NCI-H128 (cell line): ENCODE measurements around the gene TMEM231.
"Not testable (repeated sequence)": the region's sequence is repeated elsewhere in the genome, so short reads cannot be mapped to it uniquely, and the experiment has no call there.

ENCODE experiments used
- DNase-seq: peaks from one replicate; lab custom pipeline; 2025; ENCODE audit not compliant: unreplicated experiment; lab: John Stamatoyannopoulos, UW

Gene TMEM231, protein sequence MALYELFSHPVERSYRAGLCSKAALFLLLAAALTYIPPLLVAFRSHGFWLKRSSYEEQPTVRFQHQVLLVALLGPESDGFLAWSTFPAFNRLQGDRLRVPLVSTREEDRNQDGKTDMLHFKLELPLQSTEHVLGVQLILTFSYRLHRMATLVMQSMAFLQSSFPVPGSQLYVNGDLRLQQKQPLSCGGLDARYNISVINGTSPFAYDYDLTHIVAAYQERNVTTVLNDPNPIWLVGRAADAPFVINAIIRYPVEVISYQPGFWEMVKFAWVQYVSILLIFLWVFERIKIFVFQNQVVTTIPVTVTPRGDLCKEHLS

DNA sequence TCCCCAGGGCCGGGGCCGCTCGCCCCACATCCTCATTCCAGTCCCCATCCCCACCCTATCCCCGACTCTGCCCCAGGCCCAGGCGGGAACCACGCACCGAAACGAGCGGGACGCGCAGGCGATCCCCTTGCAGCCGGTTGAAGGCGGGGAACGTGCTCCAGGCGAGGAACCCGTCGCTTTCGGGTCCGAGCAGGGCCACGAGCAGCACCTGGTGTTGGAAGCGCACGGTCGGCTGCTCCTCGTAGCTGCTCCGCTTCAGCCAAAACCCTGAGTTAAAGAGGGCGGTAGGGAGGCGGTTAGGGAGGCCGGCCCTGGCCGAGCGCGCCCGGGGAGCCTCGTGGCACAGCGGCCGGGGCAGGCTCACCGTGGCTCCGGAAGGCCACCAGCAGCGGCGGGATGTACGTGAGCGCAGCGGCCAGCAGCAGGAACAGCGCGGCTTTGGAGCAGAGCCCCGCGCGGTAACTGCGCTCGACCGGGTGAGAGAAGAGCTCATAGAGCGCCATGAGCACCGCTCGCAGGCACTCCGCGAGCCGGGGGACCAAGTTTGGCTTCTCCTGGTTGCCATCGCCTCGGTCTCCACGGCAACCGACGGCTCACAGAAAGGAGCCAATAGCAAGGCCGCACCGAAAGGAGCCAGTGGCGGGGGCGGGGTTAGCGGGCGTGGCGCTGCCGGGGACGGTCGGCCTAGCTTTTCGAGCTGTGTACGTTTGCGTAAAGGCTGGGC, at the start of gene TMEM231:
TSS of gene TMEM231 (minus strand) at position 546 of the 724 bp plus-strand sequence. CDS start at position 503, 43 bp downstream.
- peak; percentile 84 for DNase-seq

DNA sequence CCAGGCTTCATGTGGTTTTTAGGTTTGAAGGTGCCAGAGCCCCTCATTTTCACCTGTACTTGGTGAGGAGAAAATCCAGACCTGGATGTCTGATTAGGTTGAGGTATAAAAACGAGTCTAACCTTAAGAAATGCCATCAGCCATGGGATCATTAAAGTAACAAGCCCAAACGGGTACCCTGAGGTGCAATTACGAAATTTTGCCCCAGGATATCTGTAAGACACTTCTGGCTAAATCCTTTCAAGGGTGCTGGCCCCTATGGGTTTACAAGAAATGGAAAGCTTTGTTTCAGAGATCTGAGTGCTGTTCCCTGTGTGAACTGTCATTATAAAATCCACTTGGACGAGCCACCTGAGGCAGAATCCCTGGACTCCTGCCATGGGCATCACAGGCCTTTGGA, 47.2 kb upstream of the TMEM231 start:
- no peak for DNase-seq

DNA sequence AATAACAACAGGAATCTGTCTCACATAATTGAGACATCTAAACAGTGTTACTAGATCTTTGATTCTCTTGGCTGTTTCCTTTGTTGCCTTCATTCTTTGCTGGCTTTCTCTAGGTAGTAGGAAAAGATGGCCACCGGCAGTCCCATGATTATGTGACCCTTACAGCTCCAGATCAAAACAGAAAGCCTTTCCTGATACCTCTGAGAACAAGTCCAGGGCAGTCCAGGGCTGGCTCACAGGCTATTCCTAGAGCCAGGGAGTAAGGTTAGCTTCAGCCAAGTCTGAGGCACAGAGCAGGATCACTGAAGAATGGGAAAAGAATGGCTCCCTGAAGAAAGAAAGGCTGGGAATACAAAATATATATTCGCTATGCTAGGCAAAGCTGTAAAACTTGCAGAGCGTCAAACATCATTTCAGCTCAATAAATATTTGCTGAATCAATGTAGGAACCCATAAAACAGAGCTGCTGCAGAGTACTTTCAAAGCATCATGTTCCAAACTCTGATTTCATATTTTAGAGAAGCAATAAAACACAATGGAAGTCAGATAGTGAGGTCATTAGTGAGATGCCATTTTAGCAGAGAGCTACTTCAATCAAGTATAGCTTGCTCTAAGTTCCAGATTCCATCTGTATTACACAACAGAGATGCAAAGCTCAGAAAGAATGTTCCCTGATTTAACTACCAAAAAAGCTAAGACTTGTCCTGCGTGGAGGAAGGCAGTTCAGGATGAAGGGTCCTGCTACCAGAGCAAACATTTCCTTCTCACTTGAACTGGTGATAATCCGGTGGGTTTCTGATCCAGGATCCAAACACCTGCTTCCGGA, 43.6 kb upstream of the TMEM231 start:
- no peak for DNase-seq

DNA sequence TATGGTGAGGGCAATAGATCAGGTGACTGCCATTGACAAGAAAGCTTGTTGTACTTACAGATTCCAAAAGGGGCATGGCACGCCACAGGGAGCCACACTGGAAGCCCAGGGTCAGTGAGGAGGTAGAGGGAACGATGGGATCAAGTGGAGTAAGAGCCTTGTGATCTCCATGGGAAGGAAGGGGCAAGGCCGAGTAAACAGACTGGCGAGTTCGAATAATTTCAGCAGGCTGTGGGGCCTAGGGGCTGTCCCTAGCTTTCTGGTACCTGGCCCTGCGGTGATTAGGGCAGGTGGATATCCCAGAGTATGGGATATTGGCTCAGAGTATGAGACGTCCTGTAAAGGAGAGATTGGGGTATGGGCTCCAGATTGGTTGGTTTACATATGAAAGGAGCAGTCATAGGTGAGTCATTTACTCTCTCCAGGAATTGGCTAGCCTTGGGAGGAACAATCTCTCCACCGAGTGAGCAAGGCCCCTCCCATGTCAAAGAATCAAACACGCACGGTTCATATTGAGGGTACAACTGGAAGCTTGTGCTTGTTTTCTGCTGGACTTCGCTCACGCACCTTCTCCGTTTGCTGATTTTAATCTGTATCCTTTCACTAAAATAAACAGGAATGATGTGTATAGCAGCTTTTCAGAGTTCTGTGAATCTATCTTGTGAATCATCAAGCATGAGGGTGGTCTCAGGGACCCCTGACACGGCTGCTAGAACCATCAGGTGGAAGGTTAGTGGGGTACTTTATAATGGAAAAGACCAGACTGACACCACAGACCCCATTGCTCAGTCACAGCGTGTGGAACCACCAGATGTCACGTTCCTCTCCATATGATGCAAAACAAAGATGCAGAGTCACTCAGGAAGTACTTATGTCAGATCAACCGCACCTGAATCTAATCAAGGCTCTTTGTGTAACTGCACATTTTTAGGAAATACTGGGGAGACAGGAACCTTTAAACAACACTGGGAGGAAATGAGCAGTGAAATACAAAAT, 38.1 kb upstream of the TMEM231 start:
- DNase-seq, result no peak

DNA sequence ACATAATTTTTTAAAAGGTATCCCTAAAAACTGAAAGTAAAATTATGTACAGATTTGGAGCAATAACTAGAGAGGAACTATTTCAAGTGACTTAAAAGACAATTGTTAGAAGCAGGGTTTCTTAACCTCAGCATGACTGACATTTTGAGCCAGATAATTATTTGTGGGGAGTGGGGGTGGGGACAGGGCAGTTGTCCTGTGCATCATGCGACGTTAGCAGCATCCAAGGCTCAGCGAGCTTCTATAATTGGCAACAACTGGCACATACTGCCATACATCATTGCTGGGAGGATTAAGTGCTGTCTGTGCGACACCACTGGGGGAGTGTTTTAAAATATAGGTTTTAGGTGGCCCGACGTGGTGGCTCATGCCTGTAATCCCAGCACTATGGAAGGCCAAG, 37.3 kb upstream of the TMEM231 start:
- DNase-seq, result no peak

DNA sequence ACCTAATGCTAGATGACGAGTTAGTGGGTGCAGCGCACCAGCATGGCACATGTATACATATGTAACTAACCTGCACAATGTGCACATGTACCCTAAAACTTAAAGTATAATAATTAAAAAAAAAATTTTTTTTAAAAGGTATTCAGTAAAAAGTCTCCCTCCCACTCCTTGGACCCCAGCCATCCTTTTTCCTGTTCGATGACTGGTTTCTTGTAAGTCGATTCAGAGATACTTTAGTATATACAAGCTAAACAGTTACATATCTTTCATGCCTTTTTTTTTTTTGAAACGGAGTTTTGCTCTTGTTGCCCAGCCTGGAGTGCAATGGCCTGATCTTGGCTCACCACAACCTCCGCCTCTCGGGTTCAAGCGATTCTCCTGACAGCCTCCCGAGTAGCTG, 35.9 kb upstream of the TMEM231 start:
- DNase-seq, result not testable (repeated sequence)

DNA sequence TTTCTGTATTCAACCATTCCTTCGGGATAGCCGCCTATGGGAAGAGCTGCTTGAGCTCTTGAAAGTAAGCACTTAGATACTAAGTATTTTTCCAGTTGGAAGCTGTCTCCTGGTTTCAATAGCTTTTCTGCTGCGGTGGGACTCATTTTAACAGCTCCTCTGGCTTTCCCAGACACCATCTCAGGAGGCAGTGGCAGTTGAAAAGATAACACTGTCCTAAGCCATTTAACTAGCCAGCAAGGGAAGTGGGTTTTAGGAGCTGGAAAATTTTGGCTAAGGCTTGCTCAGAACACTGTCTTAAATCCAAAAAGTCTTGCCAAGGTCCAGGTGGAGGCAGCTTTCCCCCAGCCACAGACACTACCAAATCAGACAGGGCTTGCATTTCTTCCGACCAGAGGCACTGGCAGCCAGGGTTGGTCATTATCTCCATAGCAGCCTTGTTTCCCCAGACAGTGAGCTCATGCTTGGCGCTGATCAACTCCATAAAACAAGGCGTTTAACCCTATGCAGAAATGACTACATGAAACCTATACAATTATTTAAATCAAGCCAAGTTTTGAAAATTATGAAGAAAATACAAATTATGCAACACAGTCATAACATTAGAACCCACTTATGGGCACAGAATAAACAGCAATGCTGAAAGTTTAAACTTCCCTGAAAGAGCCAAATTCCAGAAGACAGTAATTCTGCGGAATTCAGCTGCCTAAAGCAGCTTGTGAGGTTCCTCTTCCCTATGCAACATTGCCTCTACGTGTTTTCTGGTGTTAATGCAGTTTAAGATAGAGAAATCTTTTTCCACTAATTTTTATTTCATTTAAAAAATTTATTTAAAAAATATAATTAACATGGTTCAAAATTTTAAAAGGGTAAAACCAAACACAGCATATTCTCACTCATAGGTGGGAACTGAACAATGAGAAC, 35.1 kb upstream of the TMEM231 start:
- DNase-seq, result no peak

DNA sequence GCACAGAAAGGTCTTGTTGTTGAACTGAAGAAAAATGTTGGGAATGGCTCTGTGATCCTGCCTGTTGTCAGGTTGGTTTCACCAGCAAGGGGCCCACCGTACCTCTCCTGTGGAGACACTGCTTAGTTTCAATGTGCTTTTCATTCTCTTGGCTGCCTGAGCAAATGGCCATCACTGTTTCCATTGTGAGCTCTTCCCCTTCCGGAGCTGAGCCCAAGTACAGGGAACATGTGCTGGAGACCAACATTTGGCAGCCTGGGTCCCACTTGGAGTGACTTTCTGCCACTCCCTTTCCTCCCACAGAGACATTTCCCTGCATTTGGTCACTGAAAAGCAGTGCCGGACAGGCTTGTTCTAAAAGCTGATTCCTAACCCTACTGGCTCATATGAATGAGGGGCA, 33.3 kb upstream of the TMEM231 start:
- no peak for DNase-seq

DNA sequence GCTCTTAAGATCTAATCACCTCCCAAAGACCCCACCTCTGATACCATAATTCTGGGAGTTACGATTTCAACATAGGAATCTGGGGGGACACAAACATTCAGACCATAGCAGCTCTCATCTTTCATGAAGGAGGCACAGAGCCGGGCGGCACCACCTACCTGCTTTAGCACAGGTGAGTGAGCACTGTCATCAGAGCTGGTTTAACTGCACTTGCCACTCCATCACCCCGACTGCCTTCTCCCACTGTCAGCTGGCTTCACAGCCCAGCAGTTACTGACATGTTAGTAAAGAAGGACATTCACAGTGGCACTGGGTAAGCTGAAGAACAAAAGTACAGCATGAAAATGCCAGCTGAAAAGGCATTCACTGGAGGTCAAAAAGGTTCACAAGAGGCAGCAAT, 32.7 kb upstream of the TMEM231 start:
- DNase-seq, result no peak

DNA sequence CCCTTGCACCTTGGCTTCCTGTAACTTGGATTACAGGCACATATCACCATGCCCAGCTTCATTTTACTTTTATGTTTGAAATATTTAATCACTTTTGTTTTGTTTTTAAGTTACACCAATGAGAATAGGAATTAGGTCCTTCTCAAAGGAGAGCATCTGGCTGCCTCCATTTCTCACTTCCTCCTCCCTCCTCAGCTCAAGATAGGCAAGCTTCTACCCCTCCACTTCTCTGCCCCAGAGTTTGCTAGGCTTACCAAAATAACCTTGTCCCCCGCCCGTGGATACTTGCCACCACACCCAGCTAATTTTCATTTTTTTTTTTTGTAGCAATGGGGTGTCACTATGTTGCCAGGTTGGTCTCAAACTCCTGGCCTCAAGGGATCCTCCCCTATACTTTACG, 28.1 kb upstream of the TMEM231 start:
- no peak for DNase-seq

DNA sequence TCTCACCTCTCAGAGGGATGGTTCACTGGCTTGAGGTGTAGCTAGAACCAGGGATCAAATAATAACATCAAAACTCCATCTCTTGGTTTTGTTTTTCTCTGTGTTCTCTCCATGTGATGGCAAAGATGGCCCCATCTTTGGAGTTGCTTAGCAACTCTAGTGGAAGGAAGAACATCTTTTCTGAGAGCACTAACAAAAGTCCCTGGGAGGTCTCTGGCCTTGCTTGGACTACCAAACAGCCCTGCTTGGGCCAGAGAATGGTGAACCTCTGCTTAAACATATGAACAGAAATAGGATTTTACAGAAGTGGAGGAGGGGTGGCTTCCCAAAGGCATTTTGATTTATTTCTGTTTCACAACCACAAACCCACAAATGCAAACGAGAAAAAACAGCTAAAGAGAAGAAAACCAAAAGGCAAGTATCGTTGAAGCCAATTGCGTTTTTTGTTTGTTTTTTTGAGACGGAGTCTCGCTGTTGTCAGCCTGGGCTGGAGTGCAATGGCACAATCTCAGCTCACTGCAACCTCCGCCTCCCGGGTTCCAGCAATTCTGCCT, 23.3 kb upstream of the TMEM231 start:
- no peak for DNase-seq

DNA sequence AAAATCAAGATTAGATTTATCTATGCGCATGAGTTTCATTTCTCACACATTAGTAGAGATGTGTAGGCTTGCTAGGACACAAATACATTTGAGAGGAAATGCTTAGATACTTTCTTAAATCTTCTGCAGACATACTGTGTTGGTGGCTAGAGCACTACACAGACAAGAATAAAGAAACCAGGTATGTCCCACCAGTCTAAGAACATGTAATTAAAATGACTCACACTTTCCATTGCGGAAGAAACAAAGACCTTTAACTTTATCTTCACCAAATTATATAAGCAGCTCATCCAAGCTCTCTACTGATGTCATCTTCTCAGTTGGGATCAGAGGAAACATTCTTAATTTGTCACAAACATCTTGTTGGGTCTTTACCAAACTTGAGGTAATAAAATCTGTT, 22.7 kb upstream of the TMEM231 start:
- no peak for DNase-seq

DNA sequence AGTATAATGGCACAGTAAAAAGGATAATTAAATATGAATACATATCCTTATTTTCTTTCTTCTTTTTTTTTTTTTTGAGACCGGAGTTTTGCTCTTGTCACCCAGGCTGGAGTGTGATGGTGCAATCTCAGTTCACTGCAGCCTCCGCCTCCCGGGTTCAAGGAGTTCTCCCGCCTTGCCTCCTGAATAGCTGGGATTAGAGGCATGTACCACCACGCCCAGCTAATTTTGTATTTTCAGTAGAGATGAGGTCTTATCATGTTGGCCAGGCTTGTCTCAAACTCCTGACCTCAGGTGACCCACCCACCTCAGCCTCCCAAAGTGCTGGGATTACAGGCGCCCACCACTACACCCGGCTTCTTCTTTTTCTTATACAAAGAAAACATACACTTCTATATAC, 22.2 kb upstream of the TMEM231 start:
- no peak for DNase-seq

DNA sequence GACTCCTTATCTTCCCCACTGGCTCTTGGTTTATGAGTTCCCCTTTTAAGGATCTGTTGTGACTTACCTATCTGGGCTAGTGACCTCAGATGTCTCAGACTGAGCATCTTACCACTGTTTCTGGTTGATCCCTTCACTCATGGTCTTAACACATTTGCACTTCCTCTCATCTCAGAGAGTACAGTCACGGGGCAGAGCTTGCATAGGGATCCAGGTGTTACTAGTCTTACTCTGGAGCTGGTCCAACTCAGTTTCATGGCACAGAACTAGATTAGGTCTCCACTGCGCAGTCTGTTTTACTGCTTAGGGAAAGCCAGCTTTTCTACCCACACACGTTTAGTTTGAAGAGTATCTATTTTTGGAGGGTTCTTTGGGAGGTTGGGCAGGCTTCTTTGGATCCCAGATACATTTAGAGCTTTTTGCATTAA, 20.3 kb upstream of the TMEM231 start:
- DNase-seq, result no peak

DNA sequence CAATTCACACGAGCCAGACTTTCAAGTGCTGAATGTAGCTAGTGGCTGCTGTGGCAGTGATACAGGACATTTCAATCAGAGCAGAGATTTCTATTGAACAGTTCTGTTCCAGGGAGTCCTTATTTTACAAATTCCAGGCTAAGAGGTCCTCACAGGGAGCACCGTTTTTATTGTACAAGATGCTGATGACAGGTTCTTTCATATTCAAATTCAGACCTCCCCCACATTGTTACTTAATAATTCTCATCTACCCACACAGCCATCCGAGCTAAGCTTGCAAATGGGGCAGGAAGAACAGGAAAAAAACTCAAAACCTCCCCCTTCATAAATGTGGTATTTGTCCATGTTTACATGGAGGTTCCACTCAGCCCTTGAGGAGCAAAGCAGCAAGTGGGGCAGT, 19.9 kb upstream of the TMEM231 start:
- DNase-seq, result no peak

DNA sequence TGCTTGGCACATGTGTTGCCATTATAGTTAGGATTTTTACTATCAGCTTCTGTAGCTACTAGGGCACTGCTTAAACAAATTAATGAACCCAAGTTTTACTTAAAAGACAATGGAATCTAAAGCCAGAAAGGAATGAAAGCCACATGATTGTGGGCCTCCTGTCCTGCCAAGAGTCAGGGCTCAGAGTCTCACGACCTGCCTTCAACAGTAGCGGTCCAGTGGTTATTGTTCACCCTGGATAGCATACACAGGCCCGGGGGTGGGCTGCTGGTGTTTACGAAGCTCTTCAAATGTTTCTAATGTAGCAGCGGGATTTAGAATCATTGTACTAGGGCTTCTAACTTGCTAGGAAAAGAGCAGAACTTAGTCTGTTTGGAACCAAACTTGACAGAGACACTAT, 17.9 kb upstream of the TMEM231 start:
- no peak for DNase-seq

DNA sequence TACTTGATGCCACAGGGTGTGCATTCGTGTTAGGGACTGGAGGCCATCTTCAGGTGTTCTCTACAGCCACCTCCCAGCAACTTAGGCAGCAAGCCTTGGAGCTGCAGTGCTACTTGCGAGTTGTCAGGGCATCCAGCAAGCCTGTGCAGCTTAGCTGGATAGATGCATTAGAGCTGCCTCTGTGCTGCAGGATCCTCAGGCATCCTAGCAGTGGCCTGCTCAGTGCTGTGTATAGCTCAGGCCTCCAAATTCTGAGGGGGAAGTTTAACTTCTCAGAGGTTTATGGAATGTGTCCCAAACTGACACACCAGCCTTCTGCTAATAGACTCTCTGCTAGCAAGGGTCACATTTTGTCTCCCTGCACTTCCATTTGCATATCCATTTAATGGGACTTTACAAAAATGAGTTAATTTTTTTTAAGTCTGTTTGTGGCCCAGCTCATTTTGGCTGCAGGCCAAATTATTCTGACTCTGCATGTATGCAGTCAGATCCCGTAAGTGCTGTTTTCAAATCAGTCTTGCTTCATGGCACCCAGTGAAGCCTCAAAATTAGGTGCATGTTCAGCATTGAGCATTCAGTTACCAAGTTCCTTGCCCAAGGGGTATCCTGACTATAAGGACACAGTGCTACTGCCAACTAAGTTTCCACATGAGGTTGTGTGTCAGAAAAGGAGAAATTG, 17.0 kb upstream of the TMEM231 start:
- no peak for DNase-seq

DNA sequence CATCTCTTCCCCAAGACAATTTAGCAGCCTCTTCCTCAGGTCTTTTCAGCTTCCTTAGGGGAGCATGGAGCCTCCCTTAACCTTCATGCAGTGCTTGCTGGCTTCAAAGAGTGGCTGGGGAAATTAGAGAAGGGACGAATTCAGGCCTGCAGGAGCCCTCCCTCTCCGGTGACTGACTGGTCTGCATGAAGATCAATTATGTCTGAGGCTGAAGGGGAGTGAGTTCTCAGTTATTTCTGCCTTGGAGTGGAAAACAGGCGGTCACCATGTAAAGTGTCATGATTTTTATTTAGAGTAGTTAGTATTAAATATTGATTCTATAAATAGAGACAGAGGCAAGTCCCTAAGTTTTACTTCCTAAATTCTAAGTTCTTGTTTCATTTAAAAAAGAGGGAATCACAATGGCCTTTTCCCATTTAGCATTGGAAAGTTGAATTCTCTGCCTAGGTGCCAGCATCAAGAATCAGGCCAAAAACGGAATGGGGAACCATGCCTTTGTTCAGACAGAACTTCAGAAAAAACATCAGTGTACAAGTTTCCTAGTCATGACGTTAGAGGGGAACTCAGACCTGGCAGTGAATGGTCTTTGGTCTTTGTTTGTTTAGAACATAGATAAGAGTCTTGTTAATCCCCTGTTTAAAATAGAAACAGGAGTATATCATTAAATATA, 14.5 kb upstream of the TMEM231 start:
- no peak for DNase-seq
